Measurements from ENCODE around the gene MT1F. TPM values are rescaled to one million over a fixed set of nuclear protein-coding genes. Genes with fewer than 3 reads are reported as not detected.
"Not testable (repeated sequence)": the region's sequence is repeated elsewhere in the genome, so short reads cannot be mapped to it uniquely, and the experiment has no call there.

MT1F gene
- total RNA-seq, 2 donors from 2014 or later = 27.5 to 92.0 TPM

DNA sequence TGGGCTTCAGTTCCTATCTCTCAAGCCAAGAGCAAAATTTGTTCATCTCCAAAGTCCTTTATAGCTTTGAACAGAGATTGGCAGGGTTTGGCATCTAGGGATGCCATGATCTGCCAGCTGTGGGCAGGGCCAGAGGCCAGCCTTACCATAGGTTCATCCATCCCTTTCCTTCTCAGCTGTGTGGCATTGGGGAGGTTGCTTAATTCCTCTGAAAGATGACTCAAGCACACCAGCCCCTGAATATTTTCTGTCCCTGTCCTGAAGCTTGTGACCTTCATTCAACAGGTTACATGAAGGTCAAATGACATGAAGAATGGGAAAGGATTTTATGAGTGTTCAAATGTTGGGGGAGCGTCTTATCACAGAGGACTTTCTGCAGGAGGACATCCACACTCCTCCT lies 6.7 kb downstream of the MT1F start:
- ATAC-seq (no peak), DNase-seq (no peak)
- no peak overlapping the region for H3K27ac ChIP-seq
- H3K4me1 ChIP-seq = peaks cover 34% of the 10 kb centered on the region
- TF ChIP-seq, protein P1, sequence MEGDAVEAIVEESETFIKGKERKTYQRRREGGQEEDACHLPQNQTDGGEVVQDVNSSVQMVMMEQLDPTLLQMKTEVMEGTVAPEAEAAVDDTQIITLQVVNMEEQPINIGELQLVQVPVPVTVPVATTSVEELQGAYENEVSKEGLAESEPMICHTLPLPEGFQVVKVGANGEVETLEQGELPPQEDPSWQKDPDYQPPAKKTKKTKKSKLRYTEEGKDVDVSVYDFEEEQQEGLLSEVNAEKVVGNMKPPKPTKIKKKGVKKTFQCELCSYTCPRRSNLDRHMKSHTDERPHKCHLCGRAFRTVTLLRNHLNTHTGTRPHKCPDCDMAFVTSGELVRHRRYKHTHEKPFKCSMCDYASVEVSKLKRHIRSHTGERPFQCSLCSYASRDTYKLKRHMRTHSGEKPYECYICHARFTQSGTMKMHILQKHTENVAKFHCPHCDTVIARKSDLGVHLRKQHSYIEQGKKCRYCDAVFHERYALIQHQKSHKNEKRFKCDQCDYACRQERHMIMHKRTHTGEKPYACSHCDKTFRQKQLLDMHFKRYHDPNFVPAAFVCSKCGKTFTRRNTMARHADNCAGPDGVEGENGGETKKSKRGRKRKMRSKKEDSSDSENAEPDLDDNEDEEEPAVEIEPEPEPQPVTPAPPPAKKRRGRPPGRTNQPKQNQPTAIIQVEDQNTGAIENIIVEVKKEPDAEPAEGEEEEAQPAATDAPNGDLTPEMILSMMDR (IDR thresholded peaks at IDR 0.05) = no peak
- TF ChIP-seq POLR2A (IDR thresholded peaks at IDR 0.05) = no peak
- no peak overlapping the region for H3K4me3 ChIP-seq
- intact Hi-C loops (cut with DNase I) = no loop called here
- H3K36me3 ChIP-seq (replicated peaks in 1 of 2; ENCODE audit: insufficient read depth in 1 of 2, low read depth in 2 of 2) = no peaks in the 10 kb centered on the region
- 80 to 85% methylated on average over 1 of the region's 1 CpG for WGBS, 2 donors
- H3K9me3 ChIP-seq = no peaks in the 10 kb centered on the region
- H3K27me3 ChIP-seq = no peaks in the 10 kb centered on the region

DNA sequence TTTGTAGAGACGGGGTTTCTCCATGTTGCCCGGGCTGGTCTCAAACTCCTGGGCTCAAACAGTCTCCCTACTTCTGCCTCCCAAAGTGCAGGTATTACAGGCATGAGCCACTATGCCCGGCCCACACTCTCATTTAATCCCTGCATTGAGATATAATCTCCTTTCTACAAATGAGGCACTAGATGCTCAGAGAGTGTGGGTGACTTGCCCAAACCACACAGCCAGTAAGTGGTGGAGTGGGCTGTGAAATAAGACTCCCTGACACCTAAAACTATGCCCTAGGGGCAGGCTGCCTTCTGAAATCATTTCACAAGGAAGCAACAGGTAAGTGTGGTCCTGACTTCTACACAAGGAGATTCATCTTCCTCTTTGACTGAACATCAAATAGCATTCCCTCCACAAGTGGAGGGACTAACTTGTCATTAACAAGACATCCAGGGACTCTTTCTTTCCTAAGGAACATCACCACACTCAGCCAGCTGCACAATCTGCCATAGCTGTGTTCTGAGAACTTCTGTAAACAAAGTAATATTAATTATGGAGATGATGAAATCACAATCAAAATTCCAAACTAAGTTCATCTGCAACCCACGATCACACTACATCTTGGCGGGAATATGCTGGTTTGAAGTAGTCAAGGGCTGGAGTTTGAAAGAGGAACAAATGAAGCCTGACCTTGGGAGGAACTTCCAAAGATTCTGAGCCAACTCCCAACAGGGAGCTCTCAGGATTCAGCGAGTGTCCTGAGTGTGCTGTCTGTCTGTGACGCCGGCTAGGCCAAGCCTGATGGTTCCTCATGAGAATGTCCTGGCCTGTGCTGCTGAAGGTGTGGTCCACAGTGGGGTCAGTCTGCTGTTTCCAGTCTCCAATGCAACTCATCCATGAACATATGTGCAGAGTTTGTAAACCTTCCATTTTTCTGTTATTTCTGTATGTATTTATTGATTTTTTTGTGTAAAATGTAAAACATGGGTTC lies 7.8 kb downstream of the MT1F start:
- ATAC-seq, DNase-seq: not testable (repeated sequence)

GRCh38 chr16:56667581-56668571 lies 10.1 kb downstream of the MT1F start, which contains the start of gene MT1G:
Gene MT1G (minus strand): TSS chr16:56668065. CDS start chr16:56667993, 72 bp downstream.
- ATAC-seq = peak; percentile 93
- H3K27ac ChIP-seq = peak within 1 kb of the TSS; percentile 78 to 91 (median 83)

More for the DNA sequence above, 7.8 kb downstream of the MT1F start:
- H3K4me3 ChIP-seq; H3K36me3 ChIP-seq (replicated peaks in 1 of 2; ENCODE audit: insufficient read depth in 1 of 2, low read depth in 2 of 2); H3K27me3 ChIP-seq; H3K9me3 ChIP-seq; intact Hi-C loops (cut with DNase I): not testable (repeated sequence)
- Histone ChIP-seq H3K27ac (peak overlapping the region in 1 of 4 donors; percentile 82), H3K4me1 (peaks cover 41% of the 10 kb centered on the region)
- WGBS, 2 donors = 37 to 47% methylated on average over 8 of the region's 8 CpGs

GRCh38 chr16:56669005-56669839 lies 11.5 kb downstream of the MT1F start, which contains the start of gene MT1H:
Gene MT1H (plus strand): TSS chr16:56669814. CDS start chr16:56669885, 71 bp downstream.
- WGBS, 2 donors = 13 to 32% methylated on average over 28 to 38 of the region's 38 CpGs
- H3K27me3 ChIP-seq = no peaks in the 10 kb centered on the region

More at GRCh38 chr16:56667581-56668571, 10.1 kb downstream of the MT1F start, which contains the start of gene MT1G:
- Histone ChIP-seq H3K4me1 (peaks cover 41% of the 10 kb centered on the region), H3K9me3 (no peaks in the 10 kb centered on the region), H3K27me3 (no peaks in the 10 kb centered on the region), H3K36me3 (replicated peaks in 1 of 2; ENCODE audit: insufficient read depth in 1 of 2, low read depth in 2 of 2) (no peaks in the 10 kb centered on the region), H3K4me3 (peak within 1 kb of the TSS in 1 of 2 donors; percentile 9)
- intact Hi-C loops (cut with DNase I) = no loop called here
- WGBS, 2 donors = 9 to 12% methylated on average over 21 to 46 of the region's 46 CpGs
- peak; percentile 97 to 99 (median 99) for TF ChIP-seq POLR2A (IDR thresholded peaks at IDR 0.05)
- TF ChIP-seq, protein P1 (IDR thresholded peaks at IDR 0.05) = peak in 1 of 7 experiments; percentile 15
- peak; percentile 89 to 93 (median 91) for DNase-seq

More at GRCh38 chr16:56669005-56669839, 11.5 kb downstream of the MT1F start, which contains the start of gene MT1H:
- peak within 1 kb of the TSS; percentile 23 to 91 (median 83) for H3K27ac ChIP-seq
- ATAC-seq (peak; percentile 34), DNase-seq (peak; percentile 51 to 81 (median 62))
- peaks cover 47% of the 10 kb centered on the region for H3K4me1 ChIP-seq
- no peak within 1 kb of the TSS for H3K4me3 ChIP-seq
- H3K9me3 ChIP-seq = no peaks in the 10 kb centered on the region
- TF ChIP-seq, protein P1 (IDR thresholded peaks at IDR 0.05) = no peak
- no peak for TF ChIP-seq POLR2A (IDR thresholded peaks at IDR 0.05)
- intact Hi-C loops (cut with DNase I) = no loop called here
- no peaks in the 10 kb centered on the region for H3K36me3 ChIP-seq (replicated peaks in 1 of 2; ENCODE audit: insufficient read depth in 1 of 2, low read depth in 2 of 2)
